ENCODE results near the gene PRR22. TPM values are rescaled to one million over a fixed set of nuclear protein-coding genes. Genes with fewer than 3 reads are reported as not detected.

Gene PRR22
- total RNA-seq, 2 experiments from 2014 or later: 6.1 to 10.5 TPM

GRCh38 chr19:5792224-5792623 lies 7.7 kb upstream of the PRR22 start:
- Histone ChIP-seq H3K36me3 (ENCODE audit: insufficient read depth, low read length) (peaks cover 31% of the 10 kb centered on the region), H3K4me1 (ENCODE audit: insufficient read depth, low read length, poor library complexity, severe bottlenecking) (peaks cover 9% of the 10 kb centered on the region), H3K4me3 (ENCODE audit: low read depth, low read length, poor library complexity, severe bottlenecking) (no peak overlapping the region), H3K27ac (ENCODE audit: low read depth, low read length, poor library complexity, severe bottlenecking) (no peak overlapping the region), H2AFZ (ENCODE audit: low read length) (no peak overlapping the region), H3K79me2 (ENCODE audit: insufficient read depth, low read depth, low read length) (peaks cover 7% of the 10 kb centered on the region; the same call in 1 of the 2 replicates), H3K4me2 (ENCODE audit: low read length) (no peak overlapping the region), H3K9me2 (ENCODE audit: insufficient read depth, low read length) (no peaks in the 10 kb centered on the region), H4K20me1 (ENCODE audit: insufficient read depth, low read length) (no peaks in the 10 kb centered on the region), H3K9me3 (ENCODE audit: low read length) (no peaks in the 10 kb centered on the region)
- intact Hi-C loops (cut with micrococcal nuclease; ENCODE audit: unreplicated experiment): loop anchor here (10.0 kb wide), 1 partner anchor 167 kb away; the partner anchor contains the start of genes SAFB and SAFB2
- DNase-seq (ENCODE audit: low spot score): no peak
- no peak for TF ChIP-seq CTCF (conservative IDR thresholded peaks at IDR 0.05; ENCODE audit: low read length)
- TF ChIP-seq EZH2phosphoT487 (IDR thresholded peaks at IDR 0.05; ENCODE audit: borderline replicate concordance, low read depth, low read length): no peak
- BruUV-seq (replicated peaks): no TSS peak
- CTCF ChIA-PET (ENCODE audit: unreplicated experiment): no interaction called here
- POLR2A ChIA-PET: interaction anchor here (0.7 kb wide), 1 partner anchor 101 kb away, joined by 3 read pairs; no protein-coding TSS in a partner anchor

GRCh38 chr19:5790559-5791520 lies 6.3 kb upstream of the PRR22 start, which contains the start of gene DUS3L:
DUS3L (minus strand) TSS chr19:5791163; CDS start chr19:5791141, 22 bp downstream.
- Histone ChIP-seq H3K9me3 (ENCODE audit: low read length) (no peaks in the 10 kb centered on the region), H4K20me1 (ENCODE audit: insufficient read depth, low read length) (no peaks in the 10 kb centered on the region), H2AFZ (ENCODE audit: low read length) (peak within 1 kb of the TSS; percentile 55; the same call in 1 of the 2 replicates), H3K36me3 (ENCODE audit: insufficient read depth, low read length) (peaks cover 45% of the 10 kb centered on the region), H3K27ac (ENCODE audit: low read depth, low read length, poor library complexity, severe bottlenecking) (peak within 1 kb of the TSS; percentile 81), H3K4me1 (ENCODE audit: insufficient read depth, low read length, poor library complexity, severe bottlenecking) (peaks cover 9% of the 10 kb centered on the region), H3K79me2 (ENCODE audit: insufficient read depth, low read depth, low read length) (peaks cover 7% of the 10 kb centered on the region; the same call in 1 of the 2 replicates), H3K9me2 (ENCODE audit: insufficient read depth, low read length) (no peaks in the 10 kb centered on the region), H3K4me2 (ENCODE audit: low read length) (peak within 1 kb of the TSS; percentile 77), H3K4me3 (ENCODE audit: low read depth, low read length, poor library complexity, severe bottlenecking) (peak within 1 kb of the TSS; percentile 78)
- ChIA-PET POLR2A (interaction anchor here (0.5 to 0.6 kb wide), 2 partner anchors 100 to 1561 kb away, joined by 3 to 5 read pairs; no protein-coding TSS in a partner anchor), CTCF (ENCODE audit: unreplicated experiment) (no interaction called here)
- no peak for TF ChIP-seq EZH2phosphoT487 (IDR thresholded peaks at IDR 0.05; ENCODE audit: borderline replicate concordance, low read depth, low read length)
- peak; percentile 99 for DNase-seq (ENCODE audit: low spot score)
- TSS peak; percentile 91 for BruUV-seq (replicated peaks)
- intact Hi-C loops (cut with micrococcal nuclease; ENCODE audit: unreplicated experiment): loop anchor here (2.0 to 10.0 kb wide), 3 partner anchors 70 to 166 kb away; partner anchors contain the start of genes CATSPERD, LONP1, RPL36 and SAFB

GRCh38 chr19:5789886-5790558 lies 5.5 kb upstream of the PRR22 start:
- no peak for DNase-seq (ENCODE audit: low spot score)
- peak overlapping the region; percentile 81 for H3K27ac ChIP-seq (ENCODE audit: low read depth, low read length, poor library complexity, severe bottlenecking)
- peaks cover 7% of the 10 kb centered on the region; the same call in 1 of the 2 replicates for H3K79me2 ChIP-seq (ENCODE audit: insufficient read depth, low read depth, low read length)
- CTCF ChIA-PET (ENCODE audit: unreplicated experiment): no interaction called here
- peak overlapping the region; percentile 78 for H3K4me3 ChIP-seq (ENCODE audit: low read depth, low read length, poor library complexity, severe bottlenecking)
- H2AFZ ChIP-seq (ENCODE audit: low read length): no peak overlapping the region
- no peaks in the 10 kb centered on the region for H3K9me3 ChIP-seq (ENCODE audit: low read length)
- TF ChIP-seq EZH2phosphoT487 (IDR thresholded peaks at IDR 0.05; ENCODE audit: borderline replicate concordance, low read depth, low read length): no peak
- TF ChIP-seq CTCF (conservative IDR thresholded peaks at IDR 0.05; ENCODE audit: low read length): no peak
- intact Hi-C loops (cut with micrococcal nuclease; ENCODE audit: unreplicated experiment): loop anchor here (2.0 to 10.0 kb wide), 3 partner anchors 69 to 165 kb away; partner anchors contain the start of genes CATSPERD, LONP1, RPL36 and SAFB
- H3K4me2 ChIP-seq (ENCODE audit: low read length): peak overlapping the region; percentile 77
- no peaks in the 10 kb centered on the region for H3K9me2 ChIP-seq (ENCODE audit: insufficient read depth, low read length)
- H3K4me1 ChIP-seq (ENCODE audit: insufficient read depth, low read length, poor library complexity, severe bottlenecking): peaks cover 9% of the 10 kb centered on the region
- no peaks in the 10 kb centered on the region for H4K20me1 ChIP-seq (ENCODE audit: insufficient read depth, low read length)
- H3K36me3 ChIP-seq (ENCODE audit: insufficient read depth, low read length): peaks cover 53% of the 10 kb centered on the region
- POLR2A ChIA-PET: interaction anchor here (0.6 kb wide), 1 partner anchor 1562 kb away, joined by 5 read pairs; no protein-coding TSS in a partner anchor
- no TSS peak for BruUV-seq (replicated peaks)
